Measurements from ENCODE around the gene MRPL17.
"Not testable (repeated sequence)": the region's sequence is repeated elsewhere in the genome, so short reads cannot be mapped to it uniquely, and the experiment has no call there.

MRPL17 gene

DNA sequence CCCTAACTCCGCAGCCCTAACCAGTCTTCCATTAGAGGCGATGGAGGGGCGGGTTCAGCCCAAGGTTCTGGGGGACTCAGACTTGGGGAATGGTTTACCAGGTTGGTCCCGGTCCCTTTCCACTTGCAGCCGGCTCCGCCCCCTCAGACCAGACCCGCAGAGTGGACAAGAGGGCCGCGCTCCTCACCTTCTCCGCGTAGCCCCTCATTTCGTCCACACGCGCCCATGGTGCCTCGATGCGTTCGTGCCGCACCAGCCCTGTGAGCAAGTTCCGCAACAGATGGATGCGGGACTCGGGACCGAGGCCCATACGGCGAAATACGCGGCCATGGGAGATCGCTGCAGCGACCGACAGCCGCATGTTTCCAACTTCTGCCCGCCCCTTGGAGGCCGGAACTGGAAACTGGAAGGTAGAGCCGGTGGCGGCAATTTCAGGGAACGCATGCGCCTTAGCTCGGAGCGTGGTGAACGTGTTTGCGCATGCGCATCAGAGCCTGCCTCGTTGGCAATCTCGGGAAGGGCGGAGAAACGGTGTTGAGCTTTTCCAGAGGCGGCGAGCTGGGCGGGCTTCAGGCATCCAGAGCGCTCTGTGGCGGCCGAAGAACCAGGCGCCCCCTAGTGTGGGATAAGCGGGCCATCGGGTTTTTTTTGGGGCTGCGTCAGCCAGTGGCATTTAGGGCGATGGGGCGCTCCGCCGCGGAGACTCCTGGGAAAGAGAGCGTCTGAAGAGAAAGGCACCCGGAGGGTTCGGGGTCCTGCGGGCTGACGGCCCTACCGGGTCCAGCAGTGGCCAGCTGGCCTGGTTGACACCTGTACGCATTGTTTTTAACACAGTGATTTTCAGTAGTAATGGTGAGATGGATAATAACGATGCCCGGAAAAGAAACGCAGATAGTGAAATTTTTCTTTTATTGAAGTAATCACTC, at the start of gene MRPL17:
MRPL17 (minus strand) TSS at position 405 of the 926 bp plus-strand sequence; CDS start at position 361, 44 bp downstream.
- no peaks in the 10 kb centered on the region for H3K27me3 ChIP-seq
- peaks cover 20 to 28% (median 26%) of the 10 kb centered on the region in 10 experiments for H3K4me1 ChIP-seq
- H3K9ac ChIP-seq = peak within 1 kb of the TSS; percentile 81 to 94 (median 89)
- H4K20me1 ChIP-seq = peaks cover 0 to 40% (median 35%) of the 10 kb centered on the region in 11 experiments; a peak in 17 of 22 replicates
- peaks cover 15 to 33% (median 31%) of the 10 kb centered on the region in 11 experiments; a peak in 21 of 22 replicates for H3K36me3 ChIP-seq
- H3K4me3 ChIP-seq = peak within 1 kb of the TSS; percentile 86 to 96 (median 94)
- no peak for TF ChIP-seq Cebpa-rat (IDR thresholded peaks at IDR 0.05)
- no peaks in the 10 kb centered on the region for H3K9me3 ChIP-seq (replicated peaks in 1 of 11)
- peak within 1 kb of the TSS; percentile 88 to 99 (median 97) for H3K4me2 ChIP-seq
- peak within 1 kb of the TSS; percentile 79 to 91 (median 87) for H3K27ac ChIP-seq

DNA sequence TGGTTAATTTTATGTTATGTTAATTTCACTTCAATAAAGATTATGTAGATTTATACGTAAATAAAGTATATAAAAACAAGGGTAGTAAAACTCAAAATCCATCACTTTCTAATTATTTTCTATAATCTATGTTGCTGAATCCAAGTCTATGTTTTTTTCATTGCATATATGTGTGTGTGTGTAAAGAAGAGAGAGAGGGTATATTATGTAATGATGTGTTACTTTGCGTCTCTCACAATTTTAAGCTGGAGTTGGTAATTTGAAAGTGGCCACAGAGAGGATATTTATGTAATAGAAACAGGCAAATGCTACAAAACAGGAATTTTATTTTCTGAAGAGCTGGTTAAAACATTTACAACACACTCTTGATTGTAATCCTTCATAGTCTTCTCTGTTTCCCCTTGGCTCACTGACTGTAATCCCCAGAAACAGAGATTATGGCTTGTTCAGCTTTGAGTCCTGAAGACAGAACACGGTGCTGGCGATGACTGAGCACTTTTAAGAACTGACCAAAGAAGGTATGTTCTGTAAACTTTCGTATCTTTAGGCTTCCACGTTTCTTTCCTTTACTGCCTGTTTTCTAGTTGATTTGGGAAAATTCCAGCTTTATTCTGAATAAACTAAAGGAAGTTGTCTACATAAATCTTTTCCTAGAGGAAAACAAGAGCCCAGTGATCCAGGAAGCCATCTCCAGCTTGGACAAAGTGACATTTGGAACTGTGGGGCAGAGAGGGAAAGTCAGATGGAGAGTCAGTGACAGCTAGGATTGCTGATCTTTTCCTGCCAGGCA, 45.0 kb upstream of the MRPL17 start:
- H3K36me3 ChIP-seq = peaks cover 0 to 13% (median 0%) of the 10 kb centered on the region in 11 experiments; a peak in 4 of 22 replicates
- H3K9me3 ChIP-seq (replicated peaks in 1 of 11) = peaks cover 0 to 16% (median 8%) of the 10 kb centered on the region in 11 experiments; a peak in 14 of 22 replicates
- TF ChIP-seq Cebpa-rat (IDR thresholded peaks at IDR 0.05) = no peak
- no peaks in the 10 kb centered on the region for H4K20me1 ChIP-seq
- no peaks in the 10 kb centered on the region for H3K4me1 ChIP-seq
- H3K4me2 ChIP-seq = no peak overlapping the region
- H3K27ac ChIP-seq = no peak overlapping the region
- H3K9ac ChIP-seq = no peak overlapping the region
- no peak overlapping the region for H3K4me3 ChIP-seq
- no peaks in the 10 kb centered on the region for H3K27me3 ChIP-seq

DNA sequence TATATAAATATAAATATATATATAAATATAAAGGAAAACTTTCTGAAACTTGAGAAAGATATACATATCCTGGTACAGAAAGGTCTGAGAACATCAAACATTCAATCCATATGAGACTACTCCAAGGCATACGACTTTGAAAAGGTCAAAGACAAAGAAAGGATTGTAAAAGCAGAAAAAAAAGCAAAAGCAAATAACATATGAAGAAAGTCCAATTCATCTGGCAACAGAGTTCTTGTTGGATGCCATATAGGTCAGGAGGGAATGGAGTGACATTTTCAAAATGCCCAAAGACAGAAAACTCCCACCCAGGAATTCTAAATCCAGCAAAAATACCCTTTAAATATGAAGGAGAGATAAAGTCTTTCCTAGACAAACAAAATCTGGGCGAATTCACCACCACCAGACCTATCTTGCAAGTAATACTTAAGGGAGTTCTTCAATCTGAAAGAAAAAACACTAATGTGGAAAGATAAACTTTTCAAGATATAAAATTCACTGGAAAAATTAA, 42.3 kb upstream of the MRPL17 start:
- Histone ChIP-seq H3K27me3 (no peaks in the 10 kb centered on the region), H3K9me3 (replicated peaks in 1 of 11) (peaks cover 0 to 14% (median 8%) of the 10 kb centered on the region in 11 experiments; a peak in 14 of 22 replicates), H3K9ac (no peak overlapping the region), H3K4me1 (peaks cover 0 to 10% (median 0%) of the 10 kb centered on the region in 10 experiments; a peak in 4 of 20 replicates), H4K20me1 (no peaks in the 10 kb centered on the region), H3K4me3 (no peak overlapping the region), H3K27ac (no peak overlapping the region), H3K4me2 (no peak overlapping the region), H3K36me3 (peaks cover 0 to 22% (median 0%) of the 10 kb centered on the region in 11 experiments; a peak in 3 of 22 replicates)
- TF ChIP-seq Cebpa-rat (IDR thresholded peaks at IDR 0.05) = no peak

DNA sequence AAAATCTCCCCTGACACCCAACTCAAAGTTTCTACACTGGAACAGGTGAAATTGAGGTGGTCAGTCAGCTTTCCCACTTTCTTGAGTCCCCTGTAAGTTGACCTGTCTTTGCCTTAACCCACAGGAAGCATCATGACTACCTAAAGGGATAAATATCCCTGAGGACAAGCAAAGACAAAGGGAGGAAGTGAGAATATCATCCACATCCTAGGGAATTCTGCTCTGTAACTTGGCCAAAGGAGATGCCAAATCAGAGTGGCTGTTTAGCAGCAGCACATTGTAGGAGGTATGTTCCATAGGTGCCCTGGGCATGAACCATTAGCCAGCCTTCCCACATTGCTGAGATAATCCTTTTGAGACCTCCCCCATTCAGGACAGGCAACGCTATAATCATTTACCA, 40.9 kb upstream of the MRPL17 start:
- Histone ChIP-seq H4K20me1 (no peaks in the 10 kb centered on the region), H3K4me3 (no peak overlapping the region), H3K4me1 (peaks cover 0 to 10% (median 0%) of the 10 kb centered on the region in 10 experiments; a peak in 4 of 20 replicates), H3K9me3 (replicated peaks in 1 of 11) (peaks cover 0 to 20% (median 8%) of the 10 kb centered on the region in 11 experiments; a peak in 14 of 22 replicates), H3K27ac (no peak overlapping the region), H3K9ac (no peak overlapping the region), H3K27me3 (no peaks in the 10 kb centered on the region), H3K4me2 (no peak overlapping the region), H3K36me3 (peaks cover 0 to 30% (median 0%) of the 10 kb centered on the region in 11 experiments; a peak in 3 of 22 replicates)
- no peak for TF ChIP-seq Cebpa-rat (IDR thresholded peaks at IDR 0.05)

DNA sequence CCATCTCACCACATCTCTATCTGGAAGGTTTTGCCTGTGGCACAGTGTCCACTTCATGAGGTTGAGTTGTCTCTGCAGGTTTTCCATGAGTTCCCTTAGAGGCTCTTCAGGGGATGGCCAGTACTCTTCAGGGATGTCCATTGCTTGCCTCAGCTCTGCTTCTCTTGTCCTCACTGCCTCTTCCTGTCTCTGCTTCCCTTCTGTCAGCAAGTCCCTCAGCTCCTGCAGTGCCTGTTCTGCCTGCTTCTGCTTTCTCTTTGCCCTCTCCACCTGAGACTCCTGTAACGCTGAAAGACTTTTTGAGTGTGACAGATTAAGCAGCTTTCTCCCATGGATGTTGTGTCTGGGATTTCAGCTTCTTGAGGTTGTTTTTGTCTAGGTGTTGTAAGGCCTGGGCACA, 38.2 kb upstream of the MRPL17 start:
- Histone ChIP-seq H3K9ac (no peak overlapping the region), H3K9me3 (replicated peaks in 1 of 11) (peaks cover 0 to 29% (median 0%) of the 10 kb centered on the region in 11 experiments; a peak in 4 of 22 replicates), H4K20me1 (no peaks in the 10 kb centered on the region), H3K4me2 (peak overlapping the region in 2 of 11 experiments; percentile 14 to 39; a peak in 2 of 22 replicates), H3K27me3 (no peaks in the 10 kb centered on the region), H3K36me3 (peaks cover 0 to 22% (median 0%) of the 10 kb centered on the region in 11 experiments; a peak in 3 of 22 replicates), H3K27ac (no peak overlapping the region), H3K4me3 (no peak overlapping the region), H3K4me1 (peaks cover 0 to 10% (median 0%) of the 10 kb centered on the region in 10 experiments; a peak in 4 of 20 replicates)
- TF ChIP-seq Cebpa-rat (IDR thresholded peaks at IDR 0.05) = no peak

DNA sequence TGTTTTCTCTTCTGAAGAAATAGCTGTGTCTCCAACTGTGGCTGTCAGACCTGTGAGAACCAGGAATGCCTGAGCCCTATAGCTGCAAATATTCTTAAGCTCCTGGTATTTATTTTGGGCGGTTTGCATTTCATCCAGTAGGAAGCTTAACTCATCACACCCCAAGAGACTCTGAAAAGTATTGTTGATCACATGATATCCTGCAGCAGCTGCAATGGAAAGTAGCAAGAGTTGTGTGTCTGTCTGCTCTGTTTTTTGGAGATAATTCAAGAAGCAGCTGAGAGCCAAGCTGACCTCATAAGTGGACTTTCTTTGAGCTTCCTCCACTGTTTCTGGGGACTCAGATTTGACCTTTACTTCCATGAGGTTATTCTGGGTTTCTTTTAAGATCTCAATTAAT, 36.4 kb upstream of the MRPL17 start:
- peaks cover 0 to 20% (median 0%) of the 10 kb centered on the region in 11 experiments; a peak in 3 of 22 replicates for H3K36me3 ChIP-seq
- no peak overlapping the region for H3K4me2 ChIP-seq
- H4K20me1 ChIP-seq = no peaks in the 10 kb centered on the region
- no peak overlapping the region for H3K9ac ChIP-seq
- H3K4me3 ChIP-seq = no peak overlapping the region
- H3K27me3 ChIP-seq = no peaks in the 10 kb centered on the region
- H3K27ac ChIP-seq = no peak overlapping the region
- no peak for TF ChIP-seq Cebpa-rat (IDR thresholded peaks at IDR 0.05)
- peaks cover 0 to 28% (median 0%) of the 10 kb centered on the region in 11 experiments; a peak in 1 of 22 replicates for H3K9me3 ChIP-seq (replicated peaks in 1 of 11)
- peaks cover 0 to 10% (median 0%) of the 10 kb centered on the region in 10 experiments; a peak in 4 of 20 replicates for H3K4me1 ChIP-seq

DNA sequence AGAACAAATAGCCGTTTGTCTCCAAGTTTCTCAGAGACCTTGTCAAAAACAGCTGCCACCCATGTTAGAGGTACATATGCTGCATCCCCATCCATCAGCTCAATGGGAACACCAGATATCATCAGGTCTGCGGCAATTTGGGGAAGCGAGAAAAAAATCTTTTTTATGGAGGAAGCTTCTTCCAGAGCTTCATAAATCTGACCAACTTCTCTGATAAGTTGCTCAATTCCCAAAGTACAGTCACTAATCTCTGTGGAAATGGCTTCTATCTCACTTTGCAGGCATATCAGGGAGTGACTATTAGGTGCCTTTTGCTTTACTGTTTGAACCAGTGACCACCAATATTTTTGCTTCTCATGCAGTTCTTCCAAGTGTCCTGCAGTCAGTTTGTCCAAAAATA, 34.3 kb upstream of the MRPL17 start:
- Histone ChIP-seq H3K4me1 (peaks cover 0 to 10% (median 0%) of the 10 kb centered on the region in 10 experiments; a peak in 4 of 20 replicates), H3K27ac (no peak overlapping the region), H3K9me3 (replicated peaks in 1 of 11) (peaks cover 0 to 36% (median 4%) of the 10 kb centered on the region in 11 experiments; a peak in 15 of 22 replicates), H3K4me3 (no peak overlapping the region), H3K4me2 (no peak overlapping the region), H3K27me3 (no peaks in the 10 kb centered on the region), H3K9ac (no peak overlapping the region), H4K20me1 (no peaks in the 10 kb centered on the region), H3K36me3 (peaks cover 0 to 14% (median 0%) of the 10 kb centered on the region in 11 experiments; a peak in 2 of 22 replicates)
- TF ChIP-seq Cebpa-rat (IDR thresholded peaks at IDR 0.05) = no peak

DNA sequence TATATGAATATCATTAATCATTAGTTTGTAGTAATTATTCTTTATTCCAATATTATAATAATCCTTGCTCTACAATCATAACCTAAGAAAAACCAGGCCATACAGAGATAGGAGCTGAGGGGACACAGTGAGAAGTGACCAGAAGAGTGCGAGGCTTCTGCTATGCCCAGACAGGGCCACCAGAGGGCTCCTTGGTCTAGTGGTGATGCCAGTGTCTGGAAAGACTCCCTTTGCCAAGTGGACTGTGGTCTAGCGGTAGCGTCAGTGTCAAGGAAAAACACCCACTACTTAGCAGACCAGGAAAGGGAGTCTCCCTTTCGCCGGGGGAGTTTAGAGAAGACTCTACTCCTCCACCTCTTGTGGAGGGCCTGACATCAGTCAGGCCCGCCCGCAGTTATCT, 28.4 kb upstream of the MRPL17 start:
- not testable (repeated sequence) for H3K36me3 ChIP-seq, H3K27ac ChIP-seq, H3K9ac ChIP-seq, H3K27me3 ChIP-seq, H3K4me3 ChIP-seq, H3K4me2 ChIP-seq, H4K20me1 ChIP-seq
- Histone ChIP-seq H3K9me3 (replicated peaks in 1 of 11) (peaks cover 8 to 17% (median 13%) of the 10 kb centered on the region in 11 experiments; a peak in 19 of 22 replicates), H3K4me1 (peaks cover 0 to 24% (median 3%) of the 10 kb centered on the region in 10 experiments; a peak in 13 of 20 replicates)

Data from BLaER1 treated with 17β-estradiol and CSF1 and Interleukin-3, amounts not matched to agents 10 nM and 100 nM (cell line).